Fibroblast of lung (primary cell): Measurements from ENCODE around the gene FARSA. TPM values are rescaled to one million over a fixed set of nuclear protein-coding genes. Genes with fewer than 3 reads are reported as not detected.
"Not testable (repeated sequence)": the region's sequence is repeated elsewhere in the genome, so short reads cannot be mapped to it uniquely, and the experiment has no call there.

Experiments used
- DNase-seq, 2 donors: peaks; one replicate each; pipeline versions ENCODE4 v3.0.0 to v3.0.0-alpha.2; 2010; ENCODE audit warnings: low read depth in 2 of 2
- H2AFZ ChIP-seq: 2 replicates; pipeline ENCODE4 v1.5.1; 2012; ENCODE audit warnings: low read length, control low read depth, inconsistent platforms
- H3K27ac ChIP-seq: 2 replicates; pipeline ENCODE4 v1.5.1; 2011; ENCODE audit warnings: low read length, control low read depth; ENCODE audit not compliant: insufficient read depth
- H3K27me3 ChIP-seq: 2 replicates; pipeline ENCODE4 v1.5.1; 2011; ENCODE audit warnings: mild to moderate bottlenecking, low read length; ENCODE audit not compliant: control insufficient read depth, insufficient read depth
- H3K36me3 ChIP-seq: 2 replicates; pipeline ENCODE4 v1.5.1; 2011; ENCODE audit warnings: low read length; ENCODE audit not compliant: control insufficient read depth, insufficient read depth
- H3K4me1 ChIP-seq: 2 replicates; pipeline ENCODE4 v1.5.1; 2011; ENCODE audit warnings: low read length; ENCODE audit not compliant: control insufficient read depth, insufficient read depth; ENCODE audit errors: extremely low read depth
- H3K4me2 ChIP-seq: 2 replicates; pipeline ENCODE4 v1.5.1; 2011; ENCODE audit warnings: low read length, control low read depth; ENCODE audit not compliant: insufficient read depth; ENCODE audit errors: extremely low read depth
- H3K4me3 ChIP-seq, 4 experiments: fragments of 200-600 bp in 1 of 4; sonication (generic) in 1 of 4; replicated peaks in 1 of 4; 2 replicates each; pipeline ENCODE4 v1.5.1; 2011 to 2016; ENCODE audit warnings: low read length in 4 of 4, low read depth in 3 of 4, mild to moderate bottlenecking in 3 of 4, control low read depth in 2 of 4, inconsistent platforms in 1 of 4, mixed read lengths in 1 of 4; ENCODE audit not compliant: insufficient read depth in 1 of 4; ENCODE audit errors: control extremely low read depth in 1 of 4
- H3K79me2 ChIP-seq: 2 replicates; pipeline ENCODE4 v1.5.1; 2012; ENCODE audit warnings: mild to moderate bottlenecking, low read length, inconsistent platforms; ENCODE audit not compliant: control insufficient read depth, insufficient read depth
- H3K9ac ChIP-seq: 2 replicates; pipeline ENCODE4 v1.5.1; 2011; ENCODE audit warnings: mild to moderate bottlenecking, low read length, control low read depth; ENCODE audit not compliant: insufficient read depth
- H3K9me3 ChIP-seq: 2 replicates; pipeline ENCODE4 v1.5.1; 2012; ENCODE audit warnings: low read depth, low read length; ENCODE audit not compliant: control insufficient read depth, insufficient read depth
- H4K20me1 ChIP-seq: 2 replicates; pipeline ENCODE4 v1.5.1; 2011; ENCODE audit warnings: low read length; ENCODE audit not compliant: control insufficient read depth, insufficient read depth; ENCODE audit errors: extremely low read depth
- CTCF ChIP-seq, 2 donors: IDR thresholded peaks in 1 of 2; conservative IDR thresholded peaks in 1 of 2; 1 replicate in 1 of 2; 2 replicates in 1 of 2; pipeline ENCODE4 v1.5.1; 2011 to 2012; ENCODE audit warnings: low read length in 2 of 2, control low read depth in 1 of 2, inconsistent platforms in 1 of 2, low read depth in 1 of 2, mild to moderate bottlenecking in 1 of 2
- EZH2 ChIP-seq: IDR thresholded peaks from 2 replicates; pipeline ENCODE4 v1.5.1; 2012; ENCODE audit warnings: low read length, control low read depth, mild to moderate bottlenecking; ENCODE audit errors: missing control alignments
- polyA plus RNA-seq, 2 donors: library from polyadenylated mRNA; depleted of rRNA in 1 of 2; stranded (reverse) in 1 of 2; unstranded in 1 of 2; fragments of >200 nt; gene quantifications; 2 replicates each; pipeline ENCODE4 v1.2.1, GENCODE V29; 2011 to 2012; ENCODE audit warnings: missing spikeins in 1 of 2
- total RNA-seq: library from RNA; depleted of rRNA; stranded (reverse); fragments of >200 nt; gene quantifications from 2 replicates; pipeline ENCODE4 v1.2.1, GENCODE V29; 2014

FARSA gene
- total and polyA plus RNA-seq, 2 donors (not counting 1 experiment from before 2014, with no cell fraction given), result 23.5 to 38.6 TPM

- H3K9me3 ChIP-seq, result no peaks in the 10 kb centered on the region
- peaks cover 17% of the 10 kb centered on the region for H3K4me1 ChIP-seq
- no peak overlapping the region for H2AFZ ChIP-seq
- no peak for TF ChIP-seq CTCF (conservative IDR thresholded peaks at IDR 0.05 in 1 of 2, IDR thresholded peaks at IDR 0.05 in 1 of 2; ENCODE audit: low read depth in 1 of 2, low read length in 2 of 2)
- TF ChIP-seq EZH2, result no peak
- peak overlapping the region; percentile 43 for H3K9ac ChIP-seq
- H3K79me2 ChIP-seq, result peaks cover 54% of the 10 kb centered on the region
- no peaks in the 10 kb centered on the region for H4K20me1 ChIP-seq
- peak overlapping the region; percentile 3 for H3K4me2 ChIP-seq
- peaks cover 39% of the 10 kb centered on the region for H3K36me3 ChIP-seq
- DNase-seq, result peak; percentile 87 to 89
- H3K27me3 ChIP-seq, result no peaks in the 10 kb centered on the region
- H3K4me3 ChIP-seq, result no peak overlapping the region
- H3K27ac ChIP-seq, result peak overlapping the region; percentile 82
These were observed 19.1 kb upstream of the FARSA start for GRCh38 chr19:12952488-12953137.

GRCh38 chr19:12952050-12952449 is 18.5 kb upstream of the FARSA start:
- H3K4me3 ChIP-seq, H3K4me2 ChIP-seq, DNase-seq, H3K9me3 ChIP-seq, H4K20me1 ChIP-seq, H3K9ac ChIP-seq, H3K27me3 ChIP-seq, H2AFZ ChIP-seq: not testable (repeated sequence)
- Histone ChIP-seq H3K79me2 (peaks cover 56% of the 10 kb centered on the region), H3K27ac (peak overlapping the region; percentile 82), H3K4me1 (peaks cover 17% of the 10 kb centered on the region), H3K36me3 (peaks cover 39% of the 10 kb centered on the region)

- Histone ChIP-seq H3K36me3 (peaks cover 40% of the 10 kb centered on the region), H3K27me3 (no peaks in the 10 kb centered on the region), H4K20me1 (no peaks in the 10 kb centered on the region), H3K4me1 (peaks cover 24% of the 10 kb centered on the region), H3K4me3 (no peak overlapping the region), H3K27ac (peak overlapping the region; percentile 37), H3K4me2 (no peak overlapping the region), H3K79me2 (peaks cover 45% of the 10 kb centered on the region), H2AFZ (no peak overlapping the region), H3K9me3 (no peaks in the 10 kb centered on the region), H3K9ac (peak overlapping the region; percentile 5)
- no peak for TF ChIP-seq EZH2
- no peak for TF ChIP-seq CTCF (conservative IDR thresholded peaks at IDR 0.05 in 1 of 2, IDR thresholded peaks at IDR 0.05 in 1 of 2; ENCODE audit: low read depth in 1 of 2, low read length in 2 of 2)
- DNase-seq, result no peak
These were observed 16.1 kb upstream of the FARSA start for GRCh38 chr19:12949363-12950283.
